Endothelial cell of umbilical vein (primary cell): Measurements from ENCODE around the gene STK16. TPM values are rescaled to one million over a fixed set of nuclear protein-coding genes. Genes with fewer than 3 reads are reported as not detected.

ENCODE experiments used
- BruUV-seq: library from RNA; stranded (reverse); fragments of 400-500 nt; replicated peaks from 2 replicates; lab custom pipeline; 2021; lab: Mats Ljungman, UMichigan
- CTCF ChIA-PET: fragments of 300-600, 350-600 bp; sonication (Branson Sonifier 250); formaldehyde crosslinking; loops from one replicate; lab custom pipeline; 2021; ENCODE audit warnings: antibody characterized with exemption, inconsistent platforms; lab: Charles Lee
- POLR2A ChIA-PET: fragments of 300-600, 350-600 bp; sonication (Branson Sonifier 250); formaldehyde crosslinking; loops from one replicate; lab custom pipeline; 2021; ENCODE audit warnings: antibody characterized with exemption, inconsistent platforms; lab: Charles Lee
- DNase-seq: peaks from one replicate; pipeline ENCODE4 v3.0.0-alpha.2; 2011; ENCODE audit warnings: low read depth, low spot score
- FAIRE-seq: peaks from 2 replicates; lab custom pipeline; 2011; peaks lifted over from hg19 to GRCh38; lab: Jason Lieb, UNC
- H2AFZ ChIP-seq: 2 replicates; pipeline ENCODE4 v1.6.0; 2012; ENCODE audit warnings: low read depth, low read length, control low read depth, inconsistent platforms
- H3K27ac ChIP-seq: 2 replicates; pipeline ENCODE4 v1.5.1; 2011; ENCODE audit warnings: low read depth, mild to moderate bottlenecking, control low read depth, low read length, moderate library complexity; ENCODE audit not compliant: insufficient read depth
- H3K27me3 ChIP-seq, 2 experiments: 2 replicates each; pipeline versions ENCODE4 v1.6.0 to v1.6.1; 2011; ENCODE audit warnings: low read length in 2 of 2, mixed read lengths in 1 of 2; ENCODE audit not compliant: control insufficient read depth in 2 of 2, insufficient read depth in 2 of 2
- H3K36me3 ChIP-seq, 2 experiments: 2 replicates in 1 of 2; 3 replicates in 1 of 2; pipeline ENCODE4 v1.5.1; 2011; ENCODE audit warnings: low read length in 2 of 2, mild to moderate bottlenecking in 1 of 2, moderate library complexity in 1 of 2; ENCODE audit not compliant: control insufficient read depth in 2 of 2, insufficient read depth in 2 of 2; ENCODE audit errors: extremely low read depth in 1 of 2
- H3K4me1 ChIP-seq: 3 replicates; pipeline ENCODE4 v1.5.1; 2011; ENCODE audit warnings: mild to moderate bottlenecking, low read length; ENCODE audit not compliant: control insufficient read depth, insufficient read depth; ENCODE audit errors: extremely low read depth
- H3K4me2 ChIP-seq: 2 replicates; pipeline ENCODE4 v1.6.1; 2011; ENCODE audit warnings: low read length, control low read depth, mixed read lengths; ENCODE audit not compliant: insufficient read depth
- H3K4me3 ChIP-seq, 3 experiments: fragments of 200-600 bp in 1 of 3; sonication (generic), shearing (Covaris generic) in 1 of 3; replicated peaks in 1 of 3; 2 replicates each; pipeline ENCODE4 v1.5.1; 2011 to 2016; ENCODE audit warnings: control low read depth in 3 of 3, low read length in 3 of 3, mild to moderate bottlenecking in 2 of 3, inconsistent platforms in 1 of 3, low read depth in 1 of 3, moderate library complexity in 1 of 3; ENCODE audit not compliant: insufficient read depth in 1 of 3
- H3K79me2 ChIP-seq: 2 replicates; pipeline ENCODE4 v1.6.0; 2012; ENCODE audit warnings: low read length, inconsistent platforms; ENCODE audit not compliant: control insufficient read depth, insufficient read depth
- H3K9ac ChIP-seq: replicated peaks from 2 replicates; pipeline ENCODE3; 2011; ENCODE audit warnings: low read length, control low read depth; ENCODE audit not compliant: insufficient read depth; ENCODE audit errors: extremely low read depth
- H3K9me1 ChIP-seq: replicated peaks from 3 replicates; pipeline ENCODE4 v1.6.0; 2011; ENCODE audit warnings: mild to moderate bottlenecking, low read length; ENCODE audit not compliant: control insufficient read depth, insufficient read depth; ENCODE audit errors: extremely low read depth
- H3K9me3 ChIP-seq: replicated peaks from 2 replicates; pipeline ENCODE4 v1.5.1; 2012; ENCODE audit warnings: low read length, inconsistent platforms; ENCODE audit not compliant: control insufficient read depth, insufficient read depth
- H4K20me1 ChIP-seq: replicated peaks from 2 replicates; pipeline ENCODE3; 2011; ENCODE audit warnings: mild to moderate bottlenecking, low read length; ENCODE audit not compliant: control insufficient read depth, insufficient read depth; ENCODE audit errors: extremely low read depth
- EZH2 ChIP-seq: IDR thresholded peaks from 2 replicates; pipeline ENCODE4 v1.6.1; 2012; ENCODE audit warnings: borderline replicate concordance, low read depth, mild to moderate bottlenecking, moderate library complexity, low read length, inconsistent platforms; ENCODE audit not compliant: severe bottlenecking
- FOS ChIP-seq: IDR thresholded peaks from 2 replicates; pipeline ENCODE4 v1.6.1; 2011; ENCODE audit warnings: mild to moderate bottlenecking, low read length, moderate library complexity, borderline replicate concordance; ENCODE audit not compliant: insufficient read depth
- GATA2 ChIP-seq: IDR thresholded peaks from 2 replicates; pipeline ENCODE4 v1.7.0; 2011; ENCODE audit warnings: low read depth, mild to moderate bottlenecking, moderate library complexity, mixed read lengths, low read length; ENCODE audit not compliant: insufficient read length, insufficient read depth
- JUN ChIP-seq: IDR thresholded peaks from 2 replicates; pipeline ENCODE4 v1.6.1; 2011; ENCODE audit warnings: borderline replicate concordance, low read depth; ENCODE audit not compliant: insufficient read length, insufficient read depth
- MYC ChIP-seq: IDR thresholded peaks from one replicate; pipeline ENCODE4 v1.6.1; 2011; ENCODE audit warnings: mild to moderate bottlenecking, low read depth, low read length
- POLR2A ChIP-seq: IDR thresholded peaks from 2 replicates; pipeline ENCODE4 v1.6.1; 2012; ENCODE audit warnings: low read depth, mild to moderate bottlenecking, control low read depth, low read length
- POLR2AphosphoS5 ChIP-seq: IDR thresholded peaks from 2 replicates; pipeline ENCODE4 v1.6.1; 2012; ENCODE audit warnings: low read depth, mild to moderate bottlenecking, control low read depth, low read length, moderate library complexity; ENCODE audit not compliant: insufficient read depth
- dilution Hi-C: fragments of 300-500 bp; cut with MboI; formaldehyde crosslinking; loops from one replicate; pipeline ENCODE4 v1.15.0; 2019; ENCODE audit warnings: low sequenced_read_pairs; ENCODE audit not compliant: extremely low pct_ligation_motif_present
- intact Hi-C: fragments of 100-400 bp; cut with micrococcal nuclease; formaldehyde crosslinking; loops from one replicate; pipeline ENCODE4 v1.10.0; 2022
- polyA plus RNA-seq, 4 experiments: library from polyadenylated mRNA; depleted of rRNA in 3 of 4; stranded (reverse) in 3 of 4; unstranded in 1 of 4; fragments of >200 nt; gene quantifications; 2 replicates each; pipeline versions ENCODE4 v1.2.1 to v1.2.3, GENCODE V29; 2011 to 2012; ENCODE audit warnings: missing spikeins in 1 of 4
- total RNA-seq: library from RNA; stranded (reverse); gene quantifications from 2 replicates; pipeline ENCODE4 v1.2.3, GENCODE V29; 2021
- TF ChIP-seq, protein P1 (sequence below), 2 donors: IDR thresholded peaks; 1 replicate in 1 of 2; 2 replicates in 1 of 2; pipeline ENCODE4 v1.5.1; 2011; ENCODE audit warnings: low read length in 2 of 2, mild to moderate bottlenecking in 2 of 2, moderate library complexity in 2 of 2, control low read depth in 1 of 2, inconsistent platforms in 1 of 2, low read depth in 1 of 2; ENCODE audit not compliant: insufficient read depth in 1 of 2; ENCODE audit errors: extremely low read depth in 1 of 2
- TF ChIP-seq, protein P2 (sequence below): IDR thresholded peaks from 2 replicates; pipeline ENCODE4 v1.6.1; 2011; ENCODE audit not compliant: insufficient read depth, insufficient read length

STK16 gene
- total and polyA plus RNA-seq, 2 donors (not counting 3 experiments of a cell fraction or from before 2014, with no cell fraction given), result 18.8 to 63.2 TPM

DNA sequence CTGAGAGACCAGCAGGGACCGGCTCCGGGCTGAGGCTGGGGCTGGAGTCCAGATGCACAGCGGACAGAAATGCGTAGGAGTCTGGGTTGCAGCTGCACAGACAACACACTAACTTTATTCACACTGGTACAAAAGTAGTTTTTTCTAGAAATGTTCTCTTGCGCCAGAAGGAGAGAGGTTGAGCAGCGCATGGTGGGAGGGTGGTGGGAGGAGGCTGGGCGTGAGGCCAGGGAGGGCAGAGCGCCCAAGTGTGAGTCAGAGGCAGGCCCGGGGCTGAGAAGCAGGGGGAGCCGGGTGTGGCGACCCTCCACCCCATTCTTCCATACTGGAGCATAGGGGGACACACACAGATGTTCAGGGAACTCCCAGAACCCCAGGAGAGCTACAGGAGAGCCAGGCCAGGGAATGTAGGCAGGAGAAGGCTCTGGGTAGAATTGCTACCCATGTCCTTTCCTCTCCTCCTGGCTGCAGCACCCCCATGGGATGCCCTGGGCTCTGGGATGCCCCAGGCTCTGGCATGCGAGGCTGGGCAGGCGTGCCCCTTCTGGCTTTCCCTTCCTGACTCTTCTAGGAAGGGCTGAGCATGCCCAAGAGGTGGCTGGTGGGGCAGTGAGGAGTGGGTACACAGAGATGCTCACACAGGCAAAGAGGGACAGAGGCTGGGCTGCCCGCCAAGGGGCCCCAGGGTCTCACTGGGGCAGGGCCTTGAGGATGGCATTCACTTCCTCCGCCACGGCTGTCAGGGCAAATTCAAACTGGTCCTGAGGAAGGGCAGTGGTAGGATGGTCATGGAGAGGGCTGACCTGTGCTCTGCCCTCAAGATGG lies 44.5 kb downstream of the STK16 start:
- DNase-seq, result peak; percentile 73
- FAIRE-seq, result no peak
- TF ChIP-seq POLR2AphosphoS5, result no peak
- no peak for TF ChIP-seq POLR2A
- TF ChIP-seq GATA2, result no peak
- TF ChIP-seq JUN, result no peak
- TF ChIP-seq, protein P1, sequence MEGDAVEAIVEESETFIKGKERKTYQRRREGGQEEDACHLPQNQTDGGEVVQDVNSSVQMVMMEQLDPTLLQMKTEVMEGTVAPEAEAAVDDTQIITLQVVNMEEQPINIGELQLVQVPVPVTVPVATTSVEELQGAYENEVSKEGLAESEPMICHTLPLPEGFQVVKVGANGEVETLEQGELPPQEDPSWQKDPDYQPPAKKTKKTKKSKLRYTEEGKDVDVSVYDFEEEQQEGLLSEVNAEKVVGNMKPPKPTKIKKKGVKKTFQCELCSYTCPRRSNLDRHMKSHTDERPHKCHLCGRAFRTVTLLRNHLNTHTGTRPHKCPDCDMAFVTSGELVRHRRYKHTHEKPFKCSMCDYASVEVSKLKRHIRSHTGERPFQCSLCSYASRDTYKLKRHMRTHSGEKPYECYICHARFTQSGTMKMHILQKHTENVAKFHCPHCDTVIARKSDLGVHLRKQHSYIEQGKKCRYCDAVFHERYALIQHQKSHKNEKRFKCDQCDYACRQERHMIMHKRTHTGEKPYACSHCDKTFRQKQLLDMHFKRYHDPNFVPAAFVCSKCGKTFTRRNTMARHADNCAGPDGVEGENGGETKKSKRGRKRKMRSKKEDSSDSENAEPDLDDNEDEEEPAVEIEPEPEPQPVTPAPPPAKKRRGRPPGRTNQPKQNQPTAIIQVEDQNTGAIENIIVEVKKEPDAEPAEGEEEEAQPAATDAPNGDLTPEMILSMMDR (IDR thresholded peaks at IDR 0.05; ENCODE audit: extremely low read depth in 1 of 2, insufficient read depth in 1 of 2, low read depth in 1 of 2, low read length in 2 of 2), result no peak
- no peak for TF ChIP-seq FOS
- TF ChIP-seq, protein P2, sequence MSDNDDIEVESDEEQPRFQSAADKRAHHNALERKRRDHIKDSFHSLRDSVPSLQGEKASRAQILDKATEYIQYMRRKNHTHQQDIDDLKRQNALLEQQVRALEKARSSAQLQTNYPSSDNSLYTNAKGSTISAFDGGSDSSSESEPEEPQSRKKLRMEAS, result no peak
- TF ChIP-seq MYC, result no peak
- TF ChIP-seq EZH2, result no peak
- H3K9me1 ChIP-seq, result no peaks in the 10 kb centered on the region
- H3K79me2 ChIP-seq, result no peaks in the 10 kb centered on the region
- H3K4me2 ChIP-seq, result no peak overlapping the region
- CTCF ChIA-PET, result interaction anchor here (11.2 kb wide), 1 partner anchor 8 kb away, joined by 253 read pairs; the partner anchor contains the start of gene DNAJB2
- H2AFZ ChIP-seq, result no peak overlapping the region
- no peak overlapping the region for H3K27ac ChIP-seq
- H3K4me1 ChIP-seq, result peaks cover 4% of the 10 kb centered on the region
- intact Hi-C loops, result no loop called here
- peaks cover 0 to 5% of the 10 kb centered on the region in 2 experiments for H3K36me3 ChIP-seq
- H4K20me1 ChIP-seq, result no peaks in the 10 kb centered on the region
- no peak overlapping the region for H3K4me3 ChIP-seq
- dilution Hi-C loops, result no loop called here
- peaks cover 0 to 1% of the 10 kb centered on the region in 2 experiments for H3K27me3 ChIP-seq
- no peak overlapping the region for H3K9ac ChIP-seq
- no TSS peak for BruUV-seq
- H3K9me3 ChIP-seq, result no peaks in the 10 kb centered on the region
- POLR2A ChIA-PET, result no interaction called here
